SK-N-SH (cell line): ENCODE results near the gene CREB5. TPM values are rescaled to one million over a fixed set of nuclear protein-coding genes. Genes with fewer than 3 reads are reported as not detected.

ENCODE experiments used
- CTCF ChIA-PET: fragments of 300-600, 350-600 bp; formaldehyde crosslinking; extraction: SDS; loops from one replicate; lab custom pipeline; 2021; lab: Yijun Ruan, JAX
- POLR2A ChIA-PET: fragments of 350-600 bp; sonication (Branson Sonifier 250); formaldehyde crosslinking; extraction: SDS; loops from one replicate; lab custom pipeline; 2020; ENCODE audit warnings: antibody characterized with exemption, inconsistent platforms; lab: Yijun Ruan, JAX
- DNase-seq: peaks from one replicate; pipeline ENCODE4 v3.0.0; 2012
- H2AFZ ChIP-seq: fragments of 200-600 bp; sonication (generic); 2 replicates; pipeline ENCODE4 v1.8.1; 2016; ENCODE audit warnings: antibody characterized with exemption, mild to moderate bottlenecking, low read depth
- H3F3A ChIP-seq: fragments of 200-600 bp; sonication (generic); replicated peaks from 2 replicates; pipeline ENCODE3; 2016; ENCODE audit warnings: antibody characterized with exemption, mild to moderate bottlenecking; ENCODE audit not compliant: insufficient read depth
- H3K27ac ChIP-seq, 2 experiments: fragments of 200-500 bp in 1 of 2; fragments of 200-600 bp in 1 of 2; sonication (Bioruptor generic) in 1 of 2; sonication (generic), shearing (Covaris generic) in 1 of 2; 2 replicates each; pipeline versions ENCODE4 v1.5.1 to v1.6.1; 2014 to 2016; ENCODE audit warnings: low read depth in 2 of 2, inconsistent platforms in 1 of 2, low read length in 1 of 2, mild to moderate bottlenecking in 1 of 2, mixed read lengths in 1 of 2
- H3K27me3 ChIP-seq: fragments of 200-600 bp; sonication (generic), shearing (Covaris generic); 2 replicates; pipeline ENCODE4 v1.6.1; 2016; ENCODE audit warnings: mixed run types; ENCODE audit not compliant: insufficient read depth
- H3K36me3 ChIP-seq, 2 experiments: fragments of 200-500 bp in 1 of 2; fragments of 200-600 bp in 1 of 2; sonication (Bioruptor generic) in 1 of 2; sonication (generic) in 1 of 2; replicated peaks in 1 of 2; 2 replicates each; pipeline versions ENCODE3 to v1.5.1; 2014 to 2016; ENCODE audit warnings: low read length in 1 of 2, mild to moderate bottlenecking in 1 of 2; ENCODE audit not compliant: insufficient read depth in 2 of 2, control insufficient read depth in 1 of 2
- H3K4me1 ChIP-seq, 2 experiments: fragments of 200-500 bp in 1 of 2; fragments of 200-600 bp in 1 of 2; sonication (Bioruptor generic) in 1 of 2; sonication (generic), shearing (Covaris generic) in 1 of 2; 2 replicates each; pipeline versions ENCODE4 v1.5.1 to v1.6.1; 2014 to 2016; ENCODE audit warnings: low read depth in 1 of 2, low read length in 1 of 2, mixed run types in 1 of 2; ENCODE audit not compliant: insufficient read depth in 2 of 2, control insufficient read depth in 1 of 2
- H3K4me2 ChIP-seq: fragments of 200-600 bp; sonication (generic), shearing (Covaris generic); 2 replicates; pipeline ENCODE4 v1.6.1; 2017; ENCODE audit warnings: mixed run types
- H3K4me3 ChIP-seq, 2 experiments: fragments of 200-500 bp in 1 of 2; fragments of 200-600 bp in 1 of 2; sonication (Bioruptor generic) in 1 of 2; sonication (generic), shearing (Covaris generic) in 1 of 2; 2 replicates each; pipeline versions ENCODE4 v1.5.1 to v1.8.1; 2014 to 2016; ENCODE audit warnings: low read depth in 2 of 2, inconsistent platforms in 1 of 2, low read length in 1 of 2, mild to moderate bottlenecking in 1 of 2, mixed read lengths in 1 of 2, moderate library complexity in 1 of 2
- H3K79me2 ChIP-seq: fragments of 200-600 bp; sonication (generic); 2 replicates; pipeline ENCODE4 v1.8.1; 2017; ENCODE audit warnings: mild to moderate bottlenecking; ENCODE audit not compliant: insufficient read depth
- H3K9ac ChIP-seq: fragments of 200-600 bp; sonication (generic); 2 replicates; pipeline ENCODE4 v1.6.1; 2017; ENCODE audit warnings: mixed run types
- H3K9me2 ChIP-seq: fragments of 200-600 bp; sonication (generic); 2 replicates; pipeline ENCODE4 v1.6.1; 2017; ENCODE audit warnings: mixed run types
- H3K9me3 ChIP-seq: fragments of 200-600 bp; sonication (generic); 2 replicates; pipeline ENCODE4 v1.6.1; 2017; ENCODE audit warnings: mixed run types, mild to moderate bottlenecking, moderate library complexity
- H4K20me1 ChIP-seq: fragments of 200-600 bp; sonication (generic); 2 replicates; pipeline ENCODE4 v1.6.1; 2017; ENCODE audit warnings: mild to moderate bottlenecking, mixed run types; ENCODE audit not compliant: insufficient read depth
- EP300 ChIP-seq, 2 experiments: IDR thresholded peaks; 2 replicates each; pipeline versions ENCODE4 v1.4.0 to v1.6.1; 2012; ENCODE audit warnings: borderline replicate concordance in 1 of 2, low read depth in 1 of 2, low read length in 1 of 2
- EZH2phosphoT487 ChIP-seq: fragments of 200-600 bp; sonication (generic); IDR thresholded peaks from 2 replicates; pipeline ENCODE4 v1.6.1; 2017; ENCODE audit warnings: low read depth, mixed run types, mild to moderate bottlenecking, antibody characterized with exemption, moderate library complexity, borderline replicate concordance
- FOXM1 ChIP-seq: IDR thresholded peaks from 2 replicates; pipeline ENCODE4 v1.4.0; 2012; ENCODE audit warnings: low read depth, mild to moderate bottlenecking
- GATA2 ChIP-seq: sonication (generic); formaldehyde crosslinking; IDR thresholded peaks from 2 replicates; pipeline ENCODE4 v1.5.0; 2020; ENCODE audit warnings: mild to moderate bottlenecking, missing genetic modification reagents
- JUND ChIP-seq: IDR thresholded peaks from 2 replicates; pipeline ENCODE4 v1.4.0; 2012
- MAX ChIP-seq: IDR thresholded peaks from 2 replicates; pipeline ENCODE4 v1.4.0; 2012; ENCODE audit warnings: low read depth
- MEF2A ChIP-seq: IDR thresholded peaks from 2 replicates; pipeline ENCODE4 v1.4.0; 2012; ENCODE audit warnings: low read depth, borderline replicate concordance
- NFIC ChIP-seq: IDR thresholded peaks from 2 replicates; pipeline ENCODE4 v1.4.0; 2012; ENCODE audit warnings: borderline replicate concordance
- NRF1 ChIP-seq: IDR thresholded peaks from 2 replicates; pipeline ENCODE4 v1.6.1; 2012; ENCODE audit warnings: low read depth, mild to moderate bottlenecking, low read length
- PBX3 ChIP-seq: IDR thresholded peaks from 2 replicates; pipeline ENCODE4; 2012
- POLR2AphosphoS5 ChIP-seq: IDR thresholded peaks from 2 replicates; pipeline ENCODE4 v1.6.1; 2012; ENCODE audit warnings: low read depth, low read length
- RAD21 ChIP-seq: IDR thresholded peaks from 2 replicates; pipeline ENCODE4 v1.6.1; 2012; ENCODE audit warnings: mild to moderate bottlenecking, low read length
- RCOR1 ChIP-seq: fragments of 150-350 bp; IDR thresholded peaks from 2 replicates; pipeline ENCODE4 v1.6.1; 2017; ENCODE audit warnings: antibody characterized with exemption, low read length
- REST ChIP-seq: IDR thresholded peaks from 2 replicates; pipeline ENCODE4 v1.6.1; 2012; ENCODE audit warnings: mild to moderate bottlenecking, low read depth, low read length, moderate library complexity
- RXRA ChIP-seq: IDR thresholded peaks from 2 replicates; pipeline ENCODE4 v1.4.0; 2012; ENCODE audit warnings: low read depth, mild to moderate bottlenecking, borderline replicate concordance
- SIN3A ChIP-seq: IDR thresholded peaks from 2 replicates; pipeline ENCODE4 v1.6.1; 2012; ENCODE audit warnings: low read depth, mild to moderate bottlenecking, low read length, moderate library complexity, borderline replicate concordance
- TCF12 ChIP-seq: IDR thresholded peaks from 2 replicates; pipeline ENCODE4 v1.4.0; 2012
- TEAD4 ChIP-seq: IDR thresholded peaks from 2 replicates; pipeline ENCODE4 v1.4.0; 2012; ENCODE audit warnings: mild to moderate bottlenecking, borderline replicate concordance; ENCODE audit not compliant: insufficient read depth
- USF1 ChIP-seq: IDR thresholded peaks from 2 replicates; pipeline ENCODE4 v1.4.0; 2012; ENCODE audit warnings: low read depth, borderline replicate concordance
- YY1 ChIP-seq: IDR thresholded peaks from 2 replicates; pipeline ENCODE4 v1.4.0; 2012; ENCODE audit warnings: low read depth, mild to moderate bottlenecking
- WGBS: methylation state at CpG from one replicate; pipeline ENCODE4 v1.1.6; 2017; ENCODE audit warnings: low lambda C conversion rate; 5-methylcytosine and 5-hydroxymethylcytosine counted together
- polyA plus RNA-seq, 3 experiments: library from polyadenylated mRNA; depleted of rRNA; stranded (reverse); fragments of >200 nt; gene quantifications; 2 replicates each; pipeline ENCODE4 v1.2.3, GENCODE V29; 2012
- TF ChIP-seq, protein P1 (sequence below): fragments of 200-600 bp; sonication (generic); IDR thresholded peaks from 2 replicates; pipeline ENCODE4 v1.6.1; 2017; ENCODE audit warnings: antibody characterized with exemption, mild to moderate bottlenecking, moderate library complexity

CREB5 gene
- polyA plus RNA-seq, 1 of the 3 experiments (the other 2 are of a cell fraction), result 19.3 TPM

GRCh38 chr7:28448708-28449107, 36.4 kb downstream of the CREB5 start (continued):
- no peak for TF ChIP-seq MAX
- TF ChIP-seq RCOR1, result no peak
- no peak for TF ChIP-seq EZH2phosphoT487
- no peak for TF ChIP-seq GATA2 (CRISPR knock-in tag)

- Histone ChIP-seq H3F3A (no peaks in the 10 kb centered on the region), H2AFZ (no peak overlapping the region), H3K36me3 (no peaks in the 10 kb centered on the region), H3K9me3 (no peaks in the 10 kb centered on the region), H3K79me2 (no peaks in the 10 kb centered on the region), H3K4me3 (no peak overlapping the region), H3K4me2 (no peak overlapping the region), H4K20me1 (no peaks in the 10 kb centered on the region), H3K27me3 (no peaks in the 10 kb centered on the region), H3K4me1 (no peaks in the 10 kb centered on the region), H3K9me2 (no peaks in the 10 kb centered on the region), H3K9ac (no peak overlapping the region), H3K27ac (no peak overlapping the region)
- ChIA-PET POLR2A (no interaction called here), CTCF (no interaction called here)
- TF ChIP-seq SIN3A (no peak), NRF1 (no peak), MEF2A (no peak), YY1 (no peak), TEAD4 (no peak), PBX3 (no peak), EP300 (IDR thresholded peaks at IDR 0.05; ENCODE audit: borderline replicate concordance in 1 of 2, low read depth in 1 of 2, low read length in 1 of 2) (no peak), REST (no peak), TCF12 (no peak), JUND (no peak), POLR2AphosphoS5 (no peak), FOXM1 (no peak), USF1 (no peak), RXRA (no peak), EZH2phosphoT487 (no peak), NFIC (no peak), RAD21 (no peak), GATA2 (CRISPR knock-in tag) (no peak)
- TF ChIP-seq, protein P1, sequence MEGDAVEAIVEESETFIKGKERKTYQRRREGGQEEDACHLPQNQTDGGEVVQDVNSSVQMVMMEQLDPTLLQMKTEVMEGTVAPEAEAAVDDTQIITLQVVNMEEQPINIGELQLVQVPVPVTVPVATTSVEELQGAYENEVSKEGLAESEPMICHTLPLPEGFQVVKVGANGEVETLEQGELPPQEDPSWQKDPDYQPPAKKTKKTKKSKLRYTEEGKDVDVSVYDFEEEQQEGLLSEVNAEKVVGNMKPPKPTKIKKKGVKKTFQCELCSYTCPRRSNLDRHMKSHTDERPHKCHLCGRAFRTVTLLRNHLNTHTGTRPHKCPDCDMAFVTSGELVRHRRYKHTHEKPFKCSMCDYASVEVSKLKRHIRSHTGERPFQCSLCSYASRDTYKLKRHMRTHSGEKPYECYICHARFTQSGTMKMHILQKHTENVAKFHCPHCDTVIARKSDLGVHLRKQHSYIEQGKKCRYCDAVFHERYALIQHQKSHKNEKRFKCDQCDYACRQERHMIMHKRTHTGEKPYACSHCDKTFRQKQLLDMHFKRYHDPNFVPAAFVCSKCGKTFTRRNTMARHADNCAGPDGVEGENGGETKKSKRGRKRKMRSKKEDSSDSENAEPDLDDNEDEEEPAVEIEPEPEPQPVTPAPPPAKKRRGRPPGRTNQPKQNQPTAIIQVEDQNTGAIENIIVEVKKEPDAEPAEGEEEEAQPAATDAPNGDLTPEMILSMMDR, result no peak
- WGBS, result 67% methylated on average over 2 of the region's 2 CpGs
- no peak for DNase-seq
These were observed 40.4 kb downstream of the CREB5 start for GRCh38 chr7:28452681-28453080.
